Panc1 (cell line): ENCODE measurements around the gene INPPL1. TPM values are rescaled to one million over a fixed set of nuclear protein-coding genes. Genes with fewer than 3 reads are reported as not detected.

Experiments
- ATAC-seq: fragments of 200-7000 bp; cut with Tn5 transposase; 2 replicates; pipeline ENCODE4 v1.9.1; 2020; ENCODE audit warnings: mild to moderate bottlenecking, moderate library complexity
- BruUV-seq: library from RNA; stranded (reverse); fragments of 400-500 nt; replicated peaks from 2 replicates; lab custom pipeline; 2021; lab: Mats Ljungman, UMichigan
- CTCF ChIA-PET: fragments of 300-600 bp; sonication (Branson Sonifier 250); formaldehyde crosslinking; loops from one replicate; lab custom pipeline; 2022; ENCODE audit warnings: antibody characterized with exemption; lab: Charles Lee
- POLR2A ChIA-PET: fragments of 300-600 bp; sonication (Branson Sonifier 250); formaldehyde crosslinking; loops from one replicate; lab custom pipeline; 2022; ENCODE audit warnings: antibody characterized with exemption; lab: Charles Lee
- DNase-seq: peaks from one replicate; pipeline ENCODE4 v3.0.0-alpha.2; 2010; ENCODE audit warnings: low read depth, low spot score
- H3K27ac ChIP-seq: 2 replicates; pipeline ENCODE4 v1.5.1; 2011; ENCODE audit warnings: mild to moderate bottlenecking, low read length, inconsistent platforms
- H3K27me3 ChIP-seq: fragments of 200-500 bp; sonication (Bioruptor generic); 2 replicates; pipeline ENCODE4 v1.6.0; 2014; ENCODE audit warnings: low read length, inconsistent platforms; ENCODE audit not compliant: control insufficient read depth, insufficient read depth
- H3K36me3 ChIP-seq: fragments of 200-500 bp; sonication (Bioruptor generic); 2 replicates; pipeline ENCODE4 v1.5.1; 2014; ENCODE audit warnings: inconsistent platforms, mild to moderate bottlenecking, low read length, moderate library complexity; ENCODE audit not compliant: control insufficient read depth, insufficient read depth
- H3K4me1 ChIP-seq: 2 replicates; pipeline ENCODE4 v1.5.1; 2011; ENCODE audit warnings: inconsistent platforms, mild to moderate bottlenecking, low read length, moderate library complexity; ENCODE audit not compliant: control insufficient read depth, insufficient read depth
- H3K4me3 ChIP-seq, 2 experiments: 2 replicates each; pipeline ENCODE4 v1.5.1; 2011 to 2012; ENCODE audit warnings: low read depth in 2 of 2, low read length in 2 of 2, mild to moderate bottlenecking in 2 of 2, inconsistent platforms in 1 of 2, moderate library complexity in 1 of 2
- H3K9me3 ChIP-seq: fragments of 200-500 bp; sonication (Bioruptor generic); 2 replicates; pipeline ENCODE4 v1.5.1; 2014; ENCODE audit warnings: low read depth, mild to moderate bottlenecking, inconsistent platforms, low read length, moderate library complexity; ENCODE audit not compliant: control insufficient read depth, insufficient read depth
- POLR2AphosphoS5 ChIP-seq: IDR thresholded peaks from 2 replicates; pipeline ENCODE4 v1.6.1; 2012; ENCODE audit warnings: mild to moderate bottlenecking, low read depth, low read length, moderate library complexity
- SIN3A ChIP-seq: IDR thresholded peaks from 2 replicates; pipeline ENCODE4 v1.6.1; 2012; ENCODE audit warnings: low read depth, mild to moderate bottlenecking, low read length, moderate library complexity, borderline replicate concordance; ENCODE audit not compliant: insufficient read depth
- TCF7L2 ChIP-seq: IDR thresholded peaks from 2 replicates; pipeline ENCODE4 v1.6.1; 2011; ENCODE audit warnings: mild to moderate bottlenecking, low read depth, low read length, inconsistent platforms
- in situ Hi-C: cut with HindIII; loops from 2 replicates; pipeline ENCODE4 v1.10.0; 2016; ENCODE audit warnings: low sequenced_read_pairs, low pct_unique_long_range_greater_than_20kb
- intact Hi-C: fragments of 100-400 bp; cut with micrococcal nuclease; formaldehyde crosslinking; loops from one replicate; pipeline ENCODE4 v1.10.0; 2022; ENCODE audit not compliant: unreplicated experiment
- total RNA-seq: library from RNA; stranded (reverse); gene quantifications from one replicate; pipeline ENCODE4 v1.2.1, GENCODE V29; 2021; ENCODE audit not compliant: unreplicated experiment
- TF ChIP-seq, protein P1 (sequence below), 2 experiments: IDR thresholded peaks; 2 replicates each; pipeline ENCODE4 v1.6.1; 2011 to 2012; ENCODE audit warnings: low read depth in 2 of 2, control low read depth in 1 of 2, low read length in 1 of 2, mild to moderate bottlenecking in 1 of 2, moderate library complexity in 1 of 2; ENCODE audit not compliant: insufficient read depth in 1 of 2
- TF ChIP-seq, protein P2 (sequence below): fragments of 450-650 bp; IDR thresholded peaks from 2 replicates; pipeline ENCODE4 v1.5.1; 2017; ENCODE audit warnings: mild to moderate bottlenecking

Gene INPPL1
- total RNA-seq, 1 experiment from 2014 or later = 298 TPM

DNA sequence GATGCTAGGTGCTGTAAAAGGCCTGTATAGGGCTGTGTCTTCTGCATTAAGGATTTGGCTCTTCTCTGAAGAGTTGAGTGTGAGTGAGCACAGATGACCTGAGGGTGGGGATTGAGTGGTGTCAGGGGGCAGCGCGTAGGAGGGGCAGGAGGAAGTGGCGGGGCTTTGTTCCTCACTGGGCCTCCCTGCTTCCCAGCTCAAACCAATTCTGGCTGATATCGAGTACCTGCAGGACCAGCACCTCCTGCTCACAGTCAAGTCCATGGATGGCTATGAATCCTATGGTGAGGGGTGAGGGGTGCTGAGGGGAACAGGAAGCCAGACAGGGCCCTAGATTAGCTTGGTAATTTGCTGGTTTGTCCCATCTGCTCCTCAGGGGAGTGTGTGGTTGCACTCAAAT lies 10.4 kb downstream of the INPPL1 start:
- H3K4me3 ChIP-seq = no peak overlapping the region
- CTCF ChIA-PET = no interaction called here
- no TSS peak for BruUV-seq
- no peak for TF ChIP-seq TCF7L2
- TF ChIP-seq, protein P1, sequence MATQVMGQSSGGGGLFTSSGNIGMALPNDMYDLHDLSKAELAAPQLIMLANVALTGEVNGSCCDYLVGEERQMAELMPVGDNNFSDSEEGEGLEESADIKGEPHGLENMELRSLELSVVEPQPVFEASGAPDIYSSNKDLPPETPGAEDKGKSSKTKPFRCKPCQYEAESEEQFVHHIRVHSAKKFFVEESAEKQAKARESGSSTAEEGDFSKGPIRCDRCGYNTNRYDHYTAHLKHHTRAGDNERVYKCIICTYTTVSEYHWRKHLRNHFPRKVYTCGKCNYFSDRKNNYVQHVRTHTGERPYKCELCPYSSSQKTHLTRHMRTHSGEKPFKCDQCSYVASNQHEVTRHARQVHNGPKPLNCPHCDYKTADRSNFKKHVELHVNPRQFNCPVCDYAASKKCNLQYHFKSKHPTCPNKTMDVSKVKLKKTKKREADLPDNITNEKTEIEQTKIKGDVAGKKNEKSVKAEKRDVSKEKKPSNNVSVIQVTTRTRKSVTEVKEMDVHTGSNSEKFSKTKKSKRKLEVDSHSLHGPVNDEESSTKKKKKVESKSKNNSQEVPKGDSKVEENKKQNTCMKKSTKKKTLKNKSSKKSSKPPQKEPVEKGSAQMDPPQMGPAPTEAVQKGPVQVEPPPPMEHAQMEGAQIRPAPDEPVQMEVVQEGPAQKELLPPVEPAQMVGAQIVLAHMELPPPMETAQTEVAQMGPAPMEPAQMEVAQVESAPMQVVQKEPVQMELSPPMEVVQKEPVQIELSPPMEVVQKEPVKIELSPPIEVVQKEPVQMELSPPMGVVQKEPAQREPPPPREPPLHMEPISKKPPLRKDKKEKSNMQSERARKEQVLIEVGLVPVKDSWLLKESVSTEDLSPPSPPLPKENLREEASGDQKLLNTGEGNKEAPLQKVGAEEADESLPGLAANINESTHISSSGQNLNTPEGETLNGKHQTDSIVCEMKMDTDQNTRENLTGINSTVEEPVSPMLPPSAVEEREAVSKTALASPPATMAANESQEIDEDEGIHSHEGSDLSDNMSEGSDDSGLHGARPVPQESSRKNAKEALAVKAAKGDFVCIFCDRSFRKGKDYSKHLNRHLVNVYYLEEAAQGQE (IDR thresholded peaks at IDR 0.05; ENCODE audit: insufficient read depth in 1 of 2, low read depth in 2 of 2, low read length in 1 of 2) = no peak
- in situ Hi-C loops = no loop called here
- DNase-seq (no peak), ATAC-seq (no peak)
- intact Hi-C loops = no loop called here
- H3K4me1 ChIP-seq = peaks cover 15% of the 10 kb centered on the region
- peaks cover 15% of the 10 kb centered on the region for H3K36me3 ChIP-seq
- POLR2A ChIA-PET = no interaction called here
- H3K27me3 ChIP-seq = no peaks in the 10 kb centered on the region
- H3K27ac ChIP-seq = no peak overlapping the region
- no peaks in the 10 kb centered on the region for H3K9me3 ChIP-seq

DNA sequence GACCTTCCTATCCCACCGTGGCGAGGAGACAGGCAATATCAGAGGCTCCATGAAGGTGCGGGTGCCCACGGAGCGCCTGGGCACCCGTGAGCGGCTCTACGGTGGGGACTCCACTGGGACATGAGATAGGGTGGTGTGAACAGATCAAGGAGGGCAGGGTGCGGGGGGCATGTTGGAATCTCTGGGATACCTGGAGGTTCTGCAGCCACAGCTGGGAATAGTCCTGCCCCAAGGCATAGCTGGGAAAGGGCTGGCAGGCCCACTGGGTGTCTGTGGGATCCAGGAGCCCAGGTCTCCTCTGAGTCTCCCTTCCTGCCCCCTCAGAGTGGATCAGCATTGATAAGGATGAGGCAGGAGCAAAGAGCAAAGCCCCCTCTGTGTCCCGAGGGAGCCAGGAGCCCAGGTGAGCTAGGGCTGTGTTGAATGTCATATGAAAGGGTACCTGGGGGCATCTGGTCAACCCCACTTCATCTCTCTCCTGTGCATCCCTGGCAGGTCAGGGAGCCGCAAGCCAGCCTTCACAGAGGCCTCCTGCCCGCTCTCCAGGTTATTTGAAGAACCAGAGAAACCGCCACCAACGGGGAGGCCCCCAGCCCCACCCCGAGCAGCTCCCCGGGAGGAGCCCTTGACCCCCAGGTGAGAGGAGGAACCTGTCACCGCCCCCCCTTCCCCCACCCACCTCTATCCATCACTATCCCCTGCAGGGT lies 10.9 kb downstream of the INPPL1 start:
- H3K9me3 ChIP-seq = no peaks in the 10 kb centered on the region
- no peak overlapping the region for H3K4me3 ChIP-seq
- in situ Hi-C loops = no loop called here
- CTCF ChIA-PET = no interaction called here
- BruUV-seq = no TSS peak
- H3K36me3 ChIP-seq = peaks cover 13% of the 10 kb centered on the region
- POLR2A ChIA-PET = no interaction called here
- H3K27me3 ChIP-seq = no peaks in the 10 kb centered on the region
- peaks cover 15% of the 10 kb centered on the region for H3K4me1 ChIP-seq
- TF ChIP-seq POLR2AphosphoS5 (no peak), SIN3A (no peak), TCF7L2 (no peak)
- TF ChIP-seq, protein P1 (IDR thresholded peaks at IDR 0.05; ENCODE audit: insufficient read depth in 1 of 2, low read depth in 2 of 2, low read length in 1 of 2) = no peak
- TF ChIP-seq, protein P2, sequence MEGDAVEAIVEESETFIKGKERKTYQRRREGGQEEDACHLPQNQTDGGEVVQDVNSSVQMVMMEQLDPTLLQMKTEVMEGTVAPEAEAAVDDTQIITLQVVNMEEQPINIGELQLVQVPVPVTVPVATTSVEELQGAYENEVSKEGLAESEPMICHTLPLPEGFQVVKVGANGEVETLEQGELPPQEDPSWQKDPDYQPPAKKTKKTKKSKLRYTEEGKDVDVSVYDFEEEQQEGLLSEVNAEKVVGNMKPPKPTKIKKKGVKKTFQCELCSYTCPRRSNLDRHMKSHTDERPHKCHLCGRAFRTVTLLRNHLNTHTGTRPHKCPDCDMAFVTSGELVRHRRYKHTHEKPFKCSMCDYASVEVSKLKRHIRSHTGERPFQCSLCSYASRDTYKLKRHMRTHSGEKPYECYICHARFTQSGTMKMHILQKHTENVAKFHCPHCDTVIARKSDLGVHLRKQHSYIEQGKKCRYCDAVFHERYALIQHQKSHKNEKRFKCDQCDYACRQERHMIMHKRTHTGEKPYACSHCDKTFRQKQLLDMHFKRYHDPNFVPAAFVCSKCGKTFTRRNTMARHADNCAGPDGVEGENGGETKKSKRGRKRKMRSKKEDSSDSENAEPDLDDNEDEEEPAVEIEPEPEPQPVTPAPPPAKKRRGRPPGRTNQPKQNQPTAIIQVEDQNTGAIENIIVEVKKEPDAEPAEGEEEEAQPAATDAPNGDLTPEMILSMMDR = no peak
- H3K27ac ChIP-seq = no peak overlapping the region
- intact Hi-C loops = no loop called here
- ATAC-seq (no peak), DNase-seq (no peak)
